ENCODE results near the gene MYO1B. TPM values are rescaled to one million over a fixed set of nuclear protein-coding genes. Genes with fewer than 3 reads are reported as not detected.

The MYO1B gene
- total RNA-seq, 1 donor from 2014 or later = 157 TPM

DNA sequence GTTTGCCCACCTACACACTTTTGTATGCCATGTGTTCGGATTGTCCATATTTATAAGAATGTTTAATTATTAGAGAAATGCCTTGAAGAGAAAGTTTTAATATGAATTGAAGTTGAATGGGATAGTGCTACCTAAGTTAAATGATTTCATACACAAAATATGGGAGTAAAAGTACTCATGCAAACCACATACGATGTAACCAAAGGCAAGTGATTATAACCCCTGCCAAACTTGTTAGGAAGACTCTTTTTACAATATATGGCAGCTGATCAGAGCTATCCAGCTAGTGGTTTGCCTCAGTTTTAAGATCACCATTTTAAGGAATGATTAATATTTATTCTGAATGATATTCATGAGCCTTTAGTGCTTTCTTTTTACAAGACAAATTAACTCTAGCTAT is 106.7 kb downstream of the MYO1B start:
- TF ChIP-seq, protein P1, sequence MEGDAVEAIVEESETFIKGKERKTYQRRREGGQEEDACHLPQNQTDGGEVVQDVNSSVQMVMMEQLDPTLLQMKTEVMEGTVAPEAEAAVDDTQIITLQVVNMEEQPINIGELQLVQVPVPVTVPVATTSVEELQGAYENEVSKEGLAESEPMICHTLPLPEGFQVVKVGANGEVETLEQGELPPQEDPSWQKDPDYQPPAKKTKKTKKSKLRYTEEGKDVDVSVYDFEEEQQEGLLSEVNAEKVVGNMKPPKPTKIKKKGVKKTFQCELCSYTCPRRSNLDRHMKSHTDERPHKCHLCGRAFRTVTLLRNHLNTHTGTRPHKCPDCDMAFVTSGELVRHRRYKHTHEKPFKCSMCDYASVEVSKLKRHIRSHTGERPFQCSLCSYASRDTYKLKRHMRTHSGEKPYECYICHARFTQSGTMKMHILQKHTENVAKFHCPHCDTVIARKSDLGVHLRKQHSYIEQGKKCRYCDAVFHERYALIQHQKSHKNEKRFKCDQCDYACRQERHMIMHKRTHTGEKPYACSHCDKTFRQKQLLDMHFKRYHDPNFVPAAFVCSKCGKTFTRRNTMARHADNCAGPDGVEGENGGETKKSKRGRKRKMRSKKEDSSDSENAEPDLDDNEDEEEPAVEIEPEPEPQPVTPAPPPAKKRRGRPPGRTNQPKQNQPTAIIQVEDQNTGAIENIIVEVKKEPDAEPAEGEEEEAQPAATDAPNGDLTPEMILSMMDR (IDR thresholded peaks at IDR 0.05; ENCODE audit: unreplicated experiment) = no peak
- H3K9me3 Mint-ChIP-seq (ENCODE audit: low read depth) = no peaks in the 10 kb centered on the region
- peaks cover 2% of the 10 kb centered on the region for H3K4me1 Mint-ChIP-seq (ENCODE audit: low read depth)
- DNase-seq (ENCODE audit: low spot score, unreplicated experiment) = no peak
- H3K36me3 Mint-ChIP-seq (ENCODE audit: insufficient read depth) = peaks cover 44% of the 10 kb centered on the region
- H3K4me3 Mint-ChIP-seq (ENCODE audit: low read depth) = no peak overlapping the region
- H3K27me3 Mint-ChIP-seq = no peaks in the 10 kb centered on the region
- no peak overlapping the region for H3K27ac Mint-ChIP-seq

DNA sequence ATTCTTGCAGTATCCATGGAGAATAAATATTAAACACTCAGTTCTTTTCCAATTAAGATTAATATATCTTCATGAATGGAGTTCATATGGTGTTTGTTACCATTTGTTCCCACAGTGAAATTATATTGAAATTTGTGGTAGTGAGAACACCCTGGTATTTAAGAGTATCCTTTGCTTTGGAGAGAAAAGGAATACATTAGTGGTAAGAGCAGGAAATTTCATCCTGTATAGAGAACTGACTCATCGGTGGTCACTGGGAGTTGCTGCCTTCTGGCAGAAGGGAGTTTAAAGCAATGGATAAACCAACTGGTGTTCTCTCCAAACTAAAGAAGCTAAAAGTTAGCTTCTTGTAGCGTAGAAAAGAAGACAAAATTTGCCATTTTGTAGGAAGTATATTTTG is 107.3 kb downstream of the MYO1B start:
- H3K27ac Mint-ChIP-seq = no peak overlapping the region
- DNase-seq (ENCODE audit: low spot score, unreplicated experiment) = no peak
- H3K27me3 Mint-ChIP-seq = no peaks in the 10 kb centered on the region
- no peak overlapping the region for H3K4me3 Mint-ChIP-seq (ENCODE audit: low read depth)
- H3K36me3 Mint-ChIP-seq (ENCODE audit: insufficient read depth) = peaks cover 42% of the 10 kb centered on the region
- TF ChIP-seq, protein P1 (IDR thresholded peaks at IDR 0.05; ENCODE audit: unreplicated experiment) = no peak
- peaks cover 3% of the 10 kb centered on the region for H3K4me1 Mint-ChIP-seq (ENCODE audit: low read depth)
- no peaks in the 10 kb centered on the region for H3K9me3 Mint-ChIP-seq (ENCODE audit: low read depth)

- Mint-ChIP-seq H3K4me3 (ENCODE audit: low read depth) (no peak overlapping the region), H3K9me3 (ENCODE audit: low read depth) (no peaks in the 10 kb centered on the region), H3K27ac (peak overlapping the region; percentile 28), H3K4me1 (ENCODE audit: low read depth) (peaks cover 12% of the 10 kb centered on the region), H3K36me3 (ENCODE audit: insufficient read depth) (peaks cover 30% of the 10 kb centered on the region), H3K27me3 (no peaks in the 10 kb centered on the region)
- no peak for DNase-seq (ENCODE audit: low spot score, unreplicated experiment)
- TF ChIP-seq, protein P1 (IDR thresholded peaks at IDR 0.05; ENCODE audit: unreplicated experiment) = no peak
Measured at GRCh38 chr2:191355170-191355758, 110.1 kb downstream of the MYO1B start.

DNA sequence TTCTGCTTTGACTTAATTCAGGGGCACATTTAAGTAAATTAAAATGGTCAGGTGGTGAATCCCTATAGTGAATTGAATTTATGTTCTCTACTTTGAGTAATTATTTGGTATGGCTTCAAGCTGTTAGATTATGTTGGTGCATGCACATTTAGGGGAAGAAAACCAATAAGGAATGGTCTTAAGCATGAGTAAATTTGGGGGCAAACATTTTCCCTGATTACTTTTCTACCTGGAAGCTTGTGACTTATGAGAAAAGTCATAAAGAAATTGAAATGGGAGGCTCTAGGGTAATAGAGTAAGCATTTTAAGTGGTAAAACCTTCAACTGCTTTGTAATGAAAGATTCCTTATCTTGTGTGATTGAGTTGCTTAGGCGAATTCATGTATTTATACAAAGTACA is 112.5 kb downstream of the MYO1B start:
- no peak overlapping the region for H3K27ac Mint-ChIP-seq
- H3K9me3 Mint-ChIP-seq (ENCODE audit: low read depth) = no peaks in the 10 kb centered on the region
- peaks cover 12% of the 10 kb centered on the region for H3K4me1 Mint-ChIP-seq (ENCODE audit: low read depth)
- TF ChIP-seq, protein P1 (IDR thresholded peaks at IDR 0.05; ENCODE audit: unreplicated experiment) = no peak
- no peaks in the 10 kb centered on the region for H3K27me3 Mint-ChIP-seq
- DNase-seq (ENCODE audit: low spot score, unreplicated experiment) = no peak
- H3K36me3 Mint-ChIP-seq (ENCODE audit: insufficient read depth) = peaks cover 33% of the 10 kb centered on the region
- H3K4me3 Mint-ChIP-seq (ENCODE audit: low read depth) = no peak overlapping the region

GRCh38 chr2:191358325-191359025 is 113.3 kb downstream of the MYO1B start:
- no peak for DNase-seq (ENCODE audit: low spot score, unreplicated experiment)
- H3K36me3 Mint-ChIP-seq (ENCODE audit: insufficient read depth) = peaks cover 28% of the 10 kb centered on the region
- no peaks in the 10 kb centered on the region for H3K27me3 Mint-ChIP-seq
- peak overlapping the region; percentile 37 for H3K27ac Mint-ChIP-seq
- H3K9me3 Mint-ChIP-seq (ENCODE audit: low read depth) = no peaks in the 10 kb centered on the region
- TF ChIP-seq, protein P1 (IDR thresholded peaks at IDR 0.05; ENCODE audit: unreplicated experiment) = no peak
- H3K4me1 Mint-ChIP-seq (ENCODE audit: low read depth) = peaks cover 10% of the 10 kb centered on the region
- no peak overlapping the region for H3K4me3 Mint-ChIP-seq (ENCODE audit: low read depth)

Measured in progenitor cell of endocrine pancreas (in vitro differentiated cells).